ENCODE results near the gene SND1.
A peak's percentile ranks its signal among the peaks of the same experiment; 100 is the strongest.

Gene SND1

GRCh38 chr7:127651556-127652332 lies at the start of gene SND1:
TSS of gene SND1 (plus strand) at chr7:127652194. CDS start at chr7:127652374, 180 bp downstream.
- intact Hi-C loops (cut with DNase I) = loop anchor here (5.0 kb wide), 1 partner anchor 69 kb away; no protein-coding TSS in a partner anchor
- peak; percentile 96 to 100 (median 99) for DNase-seq

- intact Hi-C loops (cut with DNase I) = no loop called here
- DNase-seq = no peak
Observed at GRCh38 chr7:127608446-127608845, 43.5 kb upstream of the SND1 start.

- intact Hi-C loops (cut with DNase I) = no loop called here
Observed at GRCh38 chr7:127609297-127609696, 42.7 kb upstream of the SND1 start.

DNA sequence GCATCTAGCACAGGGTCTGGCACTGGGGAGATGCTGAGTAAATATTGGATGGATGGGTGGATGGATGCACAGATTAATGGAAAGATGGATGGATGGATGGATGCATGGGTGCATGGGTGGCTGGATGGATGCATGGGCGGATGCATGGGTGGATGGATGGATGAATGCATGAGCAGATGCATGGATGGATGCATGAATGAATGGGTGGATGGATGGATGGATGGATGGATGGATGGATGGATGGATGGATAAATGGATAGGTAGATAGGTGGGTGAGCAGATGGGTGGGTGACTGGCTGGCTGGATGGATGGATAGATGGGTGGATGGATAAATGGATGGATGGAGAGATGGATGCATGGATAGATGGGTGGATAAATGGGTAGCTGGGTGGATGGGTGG lies 39.7 kb upstream of the SND1 start:
- intact Hi-C loops (cut with DNase I) = no loop called here
- no peak for DNase-seq

More at GRCh38 chr7:127609297-127609696, 42.7 kb upstream of the SND1 start:
- DNase-seq = no peak

- intact Hi-C loops (cut with DNase I) = no loop called here
Observed at GRCh38 chr7:127616724-127617123, 35.3 kb upstream of the SND1 start.

GRCh38 chr7:127618042-127618441 lies 34.0 kb upstream of the SND1 start, which contains the start of gene PAX4:
TSS of gene PAX4 (minus strand) at chr7:127618142. CDS start at chr7:127615928, 2,214 bp downstream.
- DNase-seq = no peak
- intact Hi-C loops (cut with DNase I) = no loop called here

More at GRCh38 chr7:127616724-127617123, 35.3 kb upstream of the SND1 start:
- no peak for DNase-seq

DNA sequence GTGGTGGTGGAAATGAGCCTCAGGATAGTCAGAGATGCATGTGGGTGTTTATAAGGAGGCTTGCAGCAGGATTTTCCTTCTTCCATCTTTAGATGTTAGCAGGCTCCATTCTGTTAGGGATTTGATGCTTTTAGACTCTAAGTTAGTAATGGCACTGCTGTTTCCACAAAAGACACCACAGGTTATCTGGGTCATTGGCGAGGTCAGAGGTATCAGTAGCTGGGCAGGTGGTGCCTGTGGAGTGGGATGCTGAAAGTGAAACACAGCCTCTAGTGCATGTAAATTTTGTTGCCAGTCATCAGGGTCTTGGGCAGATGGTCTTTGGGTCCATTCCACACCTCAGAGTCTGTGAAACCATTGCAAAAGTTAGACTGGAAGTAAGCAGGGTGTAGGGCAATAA lies 33.2 kb upstream of the SND1 start:
- DNase-seq = no peak
- intact Hi-C loops (cut with DNase I) = no loop called here

DNA sequence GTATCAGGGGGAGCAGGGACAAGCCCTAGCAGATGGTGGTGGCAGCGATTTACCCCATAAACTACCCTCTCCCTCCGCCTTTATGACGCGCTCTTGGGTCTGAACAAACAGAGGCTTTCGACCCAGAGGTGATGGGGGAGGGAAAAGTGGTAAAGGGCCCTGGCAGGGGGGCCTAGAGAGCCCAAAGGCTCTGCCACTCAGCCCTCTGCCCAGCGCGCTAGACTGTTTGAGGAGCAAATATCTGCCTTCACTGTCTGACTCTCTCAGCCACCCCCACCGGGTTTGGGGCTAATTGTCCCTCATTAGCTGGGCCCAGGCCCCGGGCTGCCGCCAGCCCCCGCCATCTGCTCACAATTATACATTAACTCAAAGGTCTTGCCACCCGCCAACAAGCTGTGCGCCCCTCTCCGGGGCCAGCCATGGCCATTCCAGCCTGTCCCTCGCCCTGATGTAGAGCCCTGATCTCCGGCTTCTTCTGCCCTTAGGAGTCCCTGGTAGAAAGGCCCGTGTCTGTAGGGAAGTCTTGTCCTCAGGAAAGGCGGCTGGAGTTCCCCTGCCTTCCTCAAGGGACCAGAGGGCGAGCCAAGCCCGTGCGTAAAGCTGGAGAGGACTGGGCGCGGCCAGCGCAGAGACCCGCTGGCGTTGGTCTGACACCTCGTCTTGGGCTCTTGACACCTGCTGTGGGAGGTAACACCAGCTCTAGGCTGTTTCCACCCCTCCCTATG lies 32.2 kb upstream of the SND1 start:
- peak in 2 of 42 donors; percentile 4 to 30 for DNase-seq
- intact Hi-C loops (cut with DNase I) = no loop called here

DNA sequence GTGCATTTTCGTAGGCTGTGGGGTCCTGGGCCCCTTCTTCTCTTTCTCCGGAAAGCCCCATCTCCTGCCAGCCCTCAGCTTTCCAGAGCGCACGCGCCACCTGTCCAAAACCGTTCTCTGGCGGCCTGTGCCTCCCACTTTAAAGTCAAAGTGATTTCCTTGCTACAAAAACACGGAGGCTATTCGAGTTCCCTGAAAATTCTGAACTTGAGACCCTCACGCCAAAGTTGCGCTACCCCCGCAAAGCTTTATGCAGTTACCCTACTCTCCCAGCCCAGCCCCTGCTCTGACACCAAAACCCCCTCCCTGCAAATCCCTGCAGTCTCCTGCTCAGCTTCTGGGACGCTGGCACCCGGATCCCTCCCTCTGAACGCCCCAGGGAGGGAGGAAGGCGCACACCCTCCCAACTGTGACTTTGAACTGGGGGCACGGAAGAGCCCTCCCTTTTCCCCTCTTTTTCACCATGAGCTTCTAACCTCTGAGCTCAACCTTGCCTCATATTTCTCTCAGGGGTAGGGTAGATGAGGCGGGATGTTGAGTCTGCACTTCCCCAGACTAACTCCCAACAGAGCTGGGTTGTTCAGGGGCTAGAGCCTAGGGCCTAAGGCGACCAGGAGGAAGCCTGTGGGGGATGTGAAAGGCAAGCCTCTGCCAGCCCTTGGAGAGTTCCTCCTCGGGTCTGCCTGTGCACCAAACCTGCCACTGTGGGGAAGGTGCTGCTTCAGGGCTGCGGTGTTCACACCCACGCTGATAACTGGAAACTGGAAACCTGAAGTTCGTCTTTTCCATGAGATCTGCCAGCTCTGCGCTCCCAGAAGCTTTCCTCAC lies 31.4 kb upstream of the SND1 start:
- intact Hi-C loops (cut with DNase I) = no loop called here
- DNase-seq = peak in 25 of 42 donors; percentile 12 to 55 (median 36)

- intact Hi-C loops (cut with DNase I) = no loop called here
- DNase-seq = no peak
Observed at GRCh38 chr7:127625331-127625730, 26.7 kb upstream of the SND1 start.

DNA sequence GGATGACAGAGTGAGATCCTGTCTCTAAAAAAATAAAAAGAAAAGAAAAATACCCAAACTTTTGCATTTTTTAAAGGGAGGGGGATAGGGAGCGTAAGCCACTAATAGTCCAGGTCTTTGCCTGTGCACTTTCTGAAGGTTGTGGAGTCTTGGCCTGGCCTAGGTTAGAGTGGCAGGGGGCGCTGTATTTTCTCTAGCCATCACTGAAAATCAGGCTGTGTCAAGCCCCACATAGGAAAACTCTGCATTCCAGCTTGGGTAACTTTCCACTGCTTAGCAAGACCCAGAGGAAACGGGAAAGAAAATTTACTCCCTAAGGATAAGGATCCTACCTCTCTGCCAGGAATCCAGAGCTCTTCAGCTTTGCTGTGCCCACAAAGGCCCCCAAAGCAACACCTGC lies 23.5 kb upstream of the SND1 start:
- intact Hi-C loops (cut with DNase I) = no loop called here
- no peak for DNase-seq

DNA sequence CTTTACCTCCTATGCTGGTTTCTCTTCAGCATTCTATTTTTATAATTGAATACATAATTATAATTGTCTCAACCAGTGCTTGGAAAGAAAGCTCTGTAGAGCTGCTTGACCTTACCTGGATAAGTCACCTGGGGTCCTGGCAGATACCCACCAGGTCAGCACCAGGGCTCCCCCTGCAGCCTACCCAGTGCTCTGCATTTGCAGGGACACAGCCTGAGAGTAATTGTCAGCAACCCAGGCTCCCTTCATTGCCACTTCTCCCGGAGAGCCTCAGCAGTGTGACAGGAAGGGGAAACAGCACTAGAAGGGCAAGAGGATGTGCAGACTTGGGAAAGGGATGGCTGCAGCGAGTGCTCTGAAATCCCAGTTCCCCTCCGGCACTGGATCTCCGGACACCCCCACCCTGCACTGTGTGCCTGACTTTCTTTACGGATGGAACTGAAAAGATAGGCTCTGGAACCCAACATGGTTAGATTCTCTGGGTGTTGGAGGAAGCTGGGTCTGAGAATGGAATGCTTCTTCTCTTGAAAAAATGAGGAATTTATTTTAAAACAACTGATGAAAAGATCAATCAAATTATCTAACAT lies 22.6 kb upstream of the SND1 start:
- DNase-seq = peak in 11 of 42 donors; percentile 8 to 46 (median 21)

DNA sequence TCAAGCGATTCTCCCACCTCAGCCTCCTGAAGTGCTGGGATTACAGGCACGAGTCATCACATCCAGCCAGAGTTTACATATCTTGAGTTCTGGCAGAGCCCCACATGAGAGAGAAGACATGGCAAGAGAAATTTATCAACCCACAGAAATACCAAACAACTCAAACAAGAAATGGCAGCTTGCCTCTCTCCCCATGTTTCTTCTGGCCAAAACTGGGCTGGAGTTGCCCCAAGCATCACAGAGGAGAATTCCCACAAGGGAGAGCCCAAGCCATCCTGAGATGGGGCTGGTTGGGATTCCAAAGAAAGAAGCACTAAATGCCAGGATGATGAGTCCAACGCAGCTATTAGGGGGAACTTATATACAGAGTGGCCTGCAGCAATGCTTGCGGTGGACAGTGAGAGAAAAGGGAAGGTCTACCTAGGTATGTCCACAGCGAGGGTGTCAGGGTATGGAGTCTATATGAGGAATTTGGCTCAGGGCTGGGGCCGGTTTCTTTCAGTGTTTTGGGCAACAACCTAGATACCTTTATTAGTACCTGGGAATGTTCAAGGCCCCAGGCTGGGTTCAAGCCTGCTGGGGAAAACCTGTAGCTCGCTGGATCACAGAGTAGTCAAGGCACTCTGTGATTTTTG lies 19.6 kb upstream of the SND1 start:
- DNase-seq = no peak
- intact Hi-C loops (cut with DNase I) = no loop called here

More for the DNA sequence above, 22.6 kb upstream of the SND1 start:
- intact Hi-C loops (cut with DNase I) = no loop called here

DNA sequence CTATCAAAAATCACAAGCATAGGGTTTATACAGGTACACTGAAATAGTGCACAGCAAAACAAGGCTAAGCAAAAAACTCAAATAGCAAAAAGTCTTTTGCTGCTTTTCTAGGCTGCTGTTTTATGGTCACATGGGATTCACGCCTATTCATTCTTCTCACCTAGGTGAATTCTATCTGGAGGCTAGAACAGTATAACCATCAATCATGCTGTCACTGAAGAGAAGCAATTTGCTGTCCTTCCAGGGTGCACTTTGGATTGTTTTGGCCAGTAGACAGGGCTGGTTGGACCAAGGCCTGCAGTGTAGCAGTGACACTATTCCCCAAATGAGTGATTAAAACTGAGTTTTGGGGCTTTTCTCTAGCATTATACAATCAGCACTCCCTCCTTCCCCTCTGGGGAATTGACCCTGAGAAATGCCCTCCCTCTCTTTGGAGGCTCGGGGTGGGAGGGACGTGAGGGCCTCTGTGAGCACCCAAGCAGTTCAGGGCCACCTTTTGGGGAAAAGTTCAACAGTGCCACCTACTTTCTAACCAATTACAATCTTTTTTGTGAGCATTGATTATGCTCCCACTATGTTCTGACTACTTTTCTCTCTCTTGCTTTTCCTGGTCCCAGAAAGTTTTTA lies 16.2 kb upstream of the SND1 start:
- intact Hi-C loops (cut with DNase I) = no loop called here
- no peak for DNase-seq

GRCh38 chr7:127638197-127638596 lies 13.8 kb upstream of the SND1 start:
- no peak for DNase-seq
- intact Hi-C loops (cut with DNase I) = no loop called here

DNA sequence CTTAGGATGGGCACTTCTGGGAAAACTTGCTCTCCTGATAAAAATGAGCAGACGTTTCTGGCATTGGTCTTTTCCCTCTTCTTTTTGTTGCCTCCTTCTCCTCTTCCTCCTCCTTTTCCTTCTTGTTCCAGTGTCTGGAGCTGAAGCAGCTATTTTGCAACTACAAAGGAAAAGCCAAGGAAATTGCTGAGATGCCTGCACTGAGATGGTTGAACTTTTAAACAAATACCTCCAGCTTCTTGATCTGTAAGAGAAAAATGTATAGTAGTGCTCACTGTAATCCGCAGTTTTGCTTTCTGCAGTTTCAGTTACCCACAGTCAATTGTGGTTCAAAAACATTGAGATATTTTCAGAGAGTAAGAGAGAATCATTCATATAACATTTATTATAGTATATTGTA lies 7.5 kb upstream of the SND1 start:
- intact Hi-C loops (cut with DNase I) = no loop called here
- no peak for DNase-seq

DNA sequence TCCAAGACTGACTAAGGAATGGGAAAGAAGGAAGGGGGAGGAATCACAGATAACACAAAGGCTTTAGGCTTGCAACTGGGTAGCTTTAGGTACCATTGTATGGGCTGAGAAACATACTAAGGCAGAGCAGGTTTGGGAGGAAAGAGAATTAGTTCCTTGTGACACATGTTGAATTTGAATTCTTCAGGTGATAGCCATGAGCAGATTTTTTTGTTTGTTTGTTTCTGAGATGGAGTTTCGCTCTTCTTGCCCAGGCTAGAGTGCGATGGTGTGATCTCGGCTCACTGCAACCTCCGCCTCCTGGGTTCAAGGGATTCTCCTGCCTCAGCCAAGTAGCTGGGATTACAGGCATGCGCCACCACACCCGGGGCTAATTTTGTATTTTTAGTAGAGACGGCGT lies 4.4 kb upstream of the SND1 start:
- no peak for DNase-seq

GRCh38 chr7:127648986-127649385 lies 3.0 kb upstream of the SND1 start:
- intact Hi-C loops (cut with DNase I) = no loop called here

More for the DNA sequence above, 4.4 kb upstream of the SND1 start:
- intact Hi-C loops (cut with DNase I) = no loop called here

More at GRCh38 chr7:127648986-127649385, 3.0 kb upstream of the SND1 start:
- no peak for DNase-seq

Measured in head of caudate nucleus (tissue), 42 donors.